HG03025 (cell line): ENCODE measurements around the gene SLIT1.

Source experiments
- ATAC-seq: cut with Tn5 transposase; IDR thresholded peaks from one replicate; pipeline ENCODE4 v1.9.1; 2021; ENCODE audit warnings: mild to moderate bottlenecking, moderate library complexity; ENCODE audit not compliant: unreplicated experiment, low FRiP score

The SLIT1 gene

DNA sequence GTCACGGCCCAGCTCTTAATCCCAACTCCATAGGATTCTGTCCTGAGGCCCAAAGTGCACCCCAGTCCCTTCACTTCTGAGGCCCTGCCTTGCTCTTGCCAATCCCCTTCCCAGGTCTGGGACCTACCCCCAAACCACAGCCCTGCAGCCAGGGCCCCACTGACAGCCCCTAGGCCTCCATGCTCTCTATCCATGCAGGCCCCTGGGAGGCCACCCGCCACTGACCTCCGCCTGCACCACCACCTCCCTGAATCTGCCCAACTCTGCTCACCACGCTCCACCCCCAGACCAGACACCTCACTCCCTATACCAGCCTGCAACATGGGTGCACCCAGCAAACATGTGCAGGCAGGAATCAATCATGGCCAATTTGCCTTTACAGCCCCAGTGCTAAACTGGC is 10.2 kb downstream of the SLIT1 start:
- ATAC-seq = no peak

GRCh38 chr10:97174941-97175340 is 10.8 kb downstream of the SLIT1 start:
- ATAC-seq = no peak

DNA sequence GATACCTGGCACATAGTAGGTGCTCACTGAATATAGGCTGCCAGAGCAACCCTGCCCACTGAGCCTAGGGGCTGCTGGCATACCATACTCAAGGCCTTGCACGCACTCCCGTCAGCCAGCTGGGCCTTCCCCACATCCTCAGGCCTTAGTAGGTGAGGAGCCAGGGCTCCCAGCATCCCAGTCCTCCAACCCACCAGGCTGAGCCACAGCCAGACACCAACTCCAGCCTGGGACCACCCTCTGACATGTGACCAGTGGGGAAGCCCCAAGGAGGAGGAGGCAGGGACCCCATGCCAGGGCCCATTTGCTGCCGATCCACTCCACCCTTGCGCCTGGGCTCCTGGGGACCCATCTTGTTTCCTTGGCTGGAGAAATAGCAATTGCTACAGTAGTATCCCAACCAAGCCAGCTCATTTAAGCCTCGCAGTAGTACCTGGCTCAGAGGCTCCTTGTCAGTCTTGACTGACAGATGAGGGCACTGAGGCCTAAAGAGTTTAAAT is 11.4 kb downstream of the SLIT1 start:
- no peak for ATAC-seq

DNA sequence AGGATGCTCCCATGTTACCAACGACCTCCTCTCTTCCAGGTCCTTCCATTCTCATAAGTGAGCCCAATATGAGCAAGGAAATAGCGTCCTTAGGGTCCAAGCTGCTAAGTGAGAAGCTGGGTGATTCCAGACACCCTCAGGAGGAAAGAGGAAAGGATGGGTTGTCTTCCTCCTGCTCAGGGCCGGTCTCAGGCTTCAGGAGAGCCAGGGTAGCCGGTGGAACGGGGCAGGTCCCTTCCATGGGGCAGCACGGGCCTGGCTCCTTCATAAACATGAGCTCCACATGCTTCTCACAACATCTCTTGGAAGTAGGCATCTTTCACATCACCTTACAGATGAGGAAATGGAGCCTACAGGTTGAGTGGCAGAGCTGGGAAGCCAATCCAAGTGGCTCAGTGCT is 12.7 kb downstream of the SLIT1 start:
- no peak for ATAC-seq

- ATAC-seq = no peak
These were observed 14.8 kb downstream of the SLIT1 start for GRCh38 chr10:97171001-97171400.

- no peak for ATAC-seq
These were observed 15.7 kb downstream of the SLIT1 start for GRCh38 chr10:97169911-97170693.

- no peak for ATAC-seq
These were observed 16.7 kb downstream of the SLIT1 start for GRCh38 chr10:97169063-97169462.

DNA sequence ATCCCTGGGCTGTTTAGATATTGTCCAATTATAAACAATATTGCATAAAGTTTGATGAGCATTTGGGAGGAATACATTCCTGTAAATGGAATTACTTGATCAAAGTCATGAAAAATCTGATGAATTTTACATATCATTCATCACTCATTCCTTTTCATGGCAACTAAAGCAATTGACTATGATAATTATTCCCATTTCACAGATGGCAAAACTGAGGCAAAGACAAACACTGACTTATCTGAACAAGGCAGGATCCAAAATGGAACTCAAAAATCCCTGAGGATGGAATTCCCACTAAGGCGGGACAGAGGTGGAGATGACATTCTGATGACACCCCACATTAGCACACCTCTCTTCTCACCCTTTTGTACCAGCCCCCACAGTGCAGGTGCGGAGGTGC is 17.1 kb downstream of the SLIT1 start:
- no peak for ATAC-seq

DNA sequence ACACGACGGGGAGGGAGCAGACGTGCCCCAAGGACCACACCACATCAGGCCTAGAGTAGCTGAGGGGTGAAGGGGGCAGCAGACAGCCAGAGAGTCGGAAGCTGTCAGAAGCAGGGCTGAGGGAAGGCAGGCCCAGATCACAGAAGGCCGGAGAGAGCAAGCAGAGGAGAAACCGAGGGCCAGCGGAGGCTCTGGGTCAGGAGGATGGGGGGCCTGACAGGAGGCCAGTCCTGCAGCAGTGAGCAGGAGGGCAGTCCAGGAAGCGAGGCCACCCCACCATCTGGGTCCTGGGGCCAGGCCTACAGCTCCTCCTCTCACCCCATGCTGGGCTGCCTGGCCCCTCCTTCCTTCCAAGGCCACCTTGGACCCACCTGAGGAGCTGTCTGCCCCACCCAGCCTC is 20.3 kb downstream of the SLIT1 start:
- ATAC-seq = no peak

DNA sequence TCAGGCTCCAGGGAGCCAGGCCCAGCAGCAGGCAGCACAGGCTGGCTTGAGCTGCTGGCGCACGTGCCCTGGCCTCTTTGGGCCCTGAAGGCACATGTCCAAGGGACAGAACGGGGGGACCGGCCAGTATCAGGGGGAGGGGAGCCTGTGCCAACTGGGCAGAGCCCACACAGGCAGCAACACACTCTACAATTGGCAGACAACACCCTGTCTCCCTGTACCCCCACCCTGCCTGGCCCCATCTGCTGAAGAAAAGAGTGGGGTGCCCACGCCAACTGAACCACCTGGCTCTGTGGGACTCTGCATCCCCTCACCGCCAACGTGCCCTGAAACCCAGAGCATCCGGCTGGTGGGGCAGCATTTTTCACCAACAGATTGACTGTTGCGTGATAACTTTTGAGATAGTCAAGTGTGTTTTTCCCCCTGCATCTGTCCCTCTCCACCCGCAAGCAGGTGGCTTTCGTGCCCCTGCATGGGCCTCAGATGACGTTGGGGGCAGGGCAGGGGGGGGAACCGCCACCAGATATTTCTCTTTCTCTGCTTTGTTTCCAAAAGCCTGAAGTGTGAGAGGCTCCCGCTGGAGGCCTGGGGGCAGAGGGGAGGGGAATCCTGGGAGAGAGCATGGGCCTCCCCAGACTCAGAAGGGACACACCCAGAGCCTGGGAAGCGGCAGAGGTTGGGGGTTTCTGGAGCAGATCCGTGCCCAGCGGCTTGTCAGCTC is 21.8 kb downstream of the SLIT1 start:
- no peak for ATAC-seq

DNA sequence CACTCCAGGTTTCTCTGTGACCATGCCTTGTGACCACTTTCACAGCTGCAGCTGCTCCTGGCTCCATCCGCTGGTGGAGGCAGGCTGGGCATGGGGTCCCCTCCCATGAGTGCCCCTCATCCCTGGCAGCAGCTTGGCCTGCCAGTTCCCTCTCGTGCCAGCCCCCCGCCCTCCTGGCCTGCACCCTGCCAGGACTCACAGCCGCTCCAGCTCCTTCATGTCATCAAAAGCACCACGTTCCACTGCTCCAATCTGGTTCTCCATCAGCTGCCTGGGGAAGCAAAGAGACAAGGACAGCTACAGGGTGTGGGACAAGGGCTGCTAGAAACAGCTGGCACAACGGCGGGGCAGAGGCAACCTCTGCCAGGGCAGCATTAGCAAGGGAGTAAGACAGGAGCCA is 22.6 kb downstream of the SLIT1 start:
- ATAC-seq = no peak

GRCh38 chr10:97159646-97160305 is 26.0 kb downstream of the SLIT1 start:
- no peak for ATAC-seq

GRCh38 chr10:97157578-97158095 is 28.1 kb downstream of the SLIT1 start:
- ATAC-seq = peak; percentile 56

DNA sequence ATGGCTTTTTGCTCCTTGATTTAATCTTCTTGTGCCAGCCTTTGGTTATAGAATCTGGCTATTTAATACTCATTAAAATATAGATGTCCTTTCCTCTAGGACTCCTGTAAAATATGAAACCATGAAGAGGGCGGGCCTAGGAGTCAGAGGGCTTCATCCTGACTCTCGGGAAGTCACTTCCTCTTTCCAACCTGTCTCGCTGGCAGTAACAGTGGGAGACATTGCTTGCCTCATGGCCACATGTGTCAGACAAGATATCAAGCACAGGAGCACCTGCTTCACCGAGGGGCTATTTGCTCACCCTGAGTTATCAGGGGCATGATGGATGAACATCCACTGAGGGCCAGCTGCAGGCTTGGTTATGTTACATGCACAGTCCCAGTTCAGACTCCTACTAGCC is 31.0 kb downstream of the SLIT1 start:
- no peak for ATAC-seq

GRCh38 chr10:97154162-97154561 is 31.6 kb downstream of the SLIT1 start:
- no peak for ATAC-seq

DNA sequence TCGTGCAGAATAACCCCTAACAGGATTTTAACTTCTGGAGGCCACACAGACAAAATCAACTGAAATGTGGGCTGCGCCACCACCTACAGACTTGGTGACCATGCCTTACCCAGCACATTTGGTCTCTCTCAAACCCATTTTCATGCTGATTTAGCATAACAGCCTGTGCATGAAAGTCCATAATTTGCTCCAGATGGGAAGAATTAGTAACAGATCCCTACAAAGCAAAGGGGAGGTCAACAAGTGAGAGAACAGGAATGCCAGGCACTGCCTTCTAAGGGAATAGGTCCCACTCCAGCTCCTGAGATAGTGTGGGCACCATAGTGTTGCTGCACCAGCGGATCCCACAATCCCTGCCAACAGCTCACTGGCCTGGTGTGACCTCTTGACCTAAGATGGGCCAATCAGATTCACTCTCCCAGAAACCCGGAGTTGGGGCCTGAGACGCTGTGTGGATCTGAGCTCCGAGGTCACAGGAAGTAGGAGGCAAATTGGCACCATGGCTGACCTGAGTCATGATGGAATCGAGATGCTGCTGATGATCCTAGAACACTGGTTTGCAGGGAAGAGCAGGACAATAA is 32.4 kb downstream of the SLIT1 start:
- no peak for ATAC-seq

DNA sequence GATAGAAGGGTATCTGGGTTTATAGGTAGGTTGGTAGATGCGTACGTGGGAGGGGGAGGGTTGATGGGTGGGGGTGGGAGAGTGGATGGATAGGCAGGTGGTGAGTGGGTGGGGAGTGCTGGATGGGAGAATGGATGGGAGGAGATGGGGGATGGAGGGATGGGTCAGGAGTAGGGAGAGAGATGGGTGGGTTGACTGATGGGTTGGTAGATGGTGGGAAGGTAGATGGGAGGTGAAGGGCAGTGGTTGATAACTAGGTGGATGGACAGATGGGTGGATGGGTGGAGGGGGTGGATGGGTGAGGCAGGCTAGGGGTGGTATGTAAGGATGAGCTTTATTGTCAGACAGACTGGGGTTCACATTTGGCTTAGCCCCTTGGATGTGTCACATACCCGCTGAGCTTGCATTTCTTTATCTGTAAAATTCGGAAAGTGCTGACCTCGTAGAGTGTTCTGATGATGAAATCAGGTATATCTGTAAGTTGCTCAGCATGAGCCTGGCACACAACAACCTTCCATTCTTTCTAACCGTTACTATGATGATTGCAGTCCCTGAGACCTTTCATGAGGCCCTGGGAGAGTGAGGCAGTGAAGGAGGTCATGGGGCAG is 34.3 kb downstream of the SLIT1 start:
- no peak for ATAC-seq

GRCh38 chr10:97150616-97151015 is 35.1 kb downstream of the SLIT1 start:
- ATAC-seq = no peak

- no peak for ATAC-seq
These were observed 35.7 kb downstream of the SLIT1 start for GRCh38 chr10:97150013-97150595.

DNA sequence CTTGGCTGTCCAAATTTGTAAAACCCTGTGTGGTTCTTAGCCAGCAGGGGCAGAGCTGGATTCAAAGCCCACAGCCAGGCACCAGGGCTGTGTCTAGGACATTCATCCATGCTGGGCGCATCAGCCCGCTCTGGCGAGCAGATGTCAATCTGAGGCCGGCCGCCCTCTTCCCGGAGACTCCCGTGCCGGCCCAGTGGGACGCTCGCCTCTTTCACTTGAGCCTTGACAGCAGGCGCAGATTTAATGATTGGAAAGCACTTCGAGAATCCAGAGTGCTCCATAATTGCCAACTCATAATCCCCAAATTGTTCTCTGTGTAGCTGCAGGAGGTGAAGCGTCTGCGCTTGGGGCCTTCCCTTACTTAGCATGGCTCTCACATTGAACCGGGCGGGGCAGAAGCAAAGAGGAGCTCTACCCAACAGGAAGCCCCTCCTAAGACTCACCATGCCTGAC is 36.7 kb downstream of the SLIT1 start:
- ATAC-seq = no peak
